ENCODE data around the gene TRHDE. TPM values are rescaled to one million over a fixed set of nuclear protein-coding genes. Genes with fewer than 3 reads are reported as not detected.

Gene TRHDE
- total RNA-seq, 2 donors from 2014 or later: 10.9 to 73.2 TPM

DNA sequence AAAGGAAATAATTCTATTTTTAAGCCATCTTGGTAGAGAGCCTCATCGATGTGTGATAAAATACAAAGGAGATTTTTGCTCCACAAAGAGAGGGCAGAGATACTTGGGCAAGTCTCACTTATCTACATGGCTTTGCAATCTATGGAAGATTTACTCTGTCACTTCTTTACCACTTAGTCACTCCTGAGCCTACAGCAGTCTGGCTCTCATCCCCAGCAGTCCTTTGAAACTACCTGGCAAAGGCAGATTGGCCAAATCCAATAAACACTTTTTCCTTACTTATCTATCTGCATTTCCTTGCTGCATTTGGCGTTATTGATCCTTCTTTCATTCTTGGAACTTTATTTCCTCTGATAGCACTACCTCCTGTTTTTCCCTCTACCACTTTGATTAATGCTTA is 170.0 kb downstream of the TRHDE start:
- no peaks in the 10 kb centered on the region for H3K9me3 ChIP-seq
- no peak for TF ChIP-seq POLR2A (IDR thresholded peaks at IDR 0.05)
- TF ChIP-seq, protein P1, sequence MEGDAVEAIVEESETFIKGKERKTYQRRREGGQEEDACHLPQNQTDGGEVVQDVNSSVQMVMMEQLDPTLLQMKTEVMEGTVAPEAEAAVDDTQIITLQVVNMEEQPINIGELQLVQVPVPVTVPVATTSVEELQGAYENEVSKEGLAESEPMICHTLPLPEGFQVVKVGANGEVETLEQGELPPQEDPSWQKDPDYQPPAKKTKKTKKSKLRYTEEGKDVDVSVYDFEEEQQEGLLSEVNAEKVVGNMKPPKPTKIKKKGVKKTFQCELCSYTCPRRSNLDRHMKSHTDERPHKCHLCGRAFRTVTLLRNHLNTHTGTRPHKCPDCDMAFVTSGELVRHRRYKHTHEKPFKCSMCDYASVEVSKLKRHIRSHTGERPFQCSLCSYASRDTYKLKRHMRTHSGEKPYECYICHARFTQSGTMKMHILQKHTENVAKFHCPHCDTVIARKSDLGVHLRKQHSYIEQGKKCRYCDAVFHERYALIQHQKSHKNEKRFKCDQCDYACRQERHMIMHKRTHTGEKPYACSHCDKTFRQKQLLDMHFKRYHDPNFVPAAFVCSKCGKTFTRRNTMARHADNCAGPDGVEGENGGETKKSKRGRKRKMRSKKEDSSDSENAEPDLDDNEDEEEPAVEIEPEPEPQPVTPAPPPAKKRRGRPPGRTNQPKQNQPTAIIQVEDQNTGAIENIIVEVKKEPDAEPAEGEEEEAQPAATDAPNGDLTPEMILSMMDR (IDR thresholded peaks at IDR 0.05): no peak
- ATAC-seq (no peak), DNase-seq (peak in 1 of 4 donors; percentile 10)
- 56 to 61% methylated on average over 2 of the region's 2 CpGs for WGBS, 2 donors
- no peaks in the 10 kb centered on the region for H3K27me3 ChIP-seq
- intact Hi-C loops (cut with DNase I): no loop called here
- no peaks in the 10 kb centered on the region for H3K36me3 ChIP-seq (replicated peaks in 1 of 2; ENCODE audit: insufficient read depth in 1 of 2, low read depth in 2 of 2)
- no peak overlapping the region for H3K4me3 ChIP-seq
- peak overlapping the region in 2 of 4 donors; percentile 2 to 3 for H3K27ac ChIP-seq
- peaks cover 37% of the 10 kb centered on the region for H3K4me1 ChIP-seq

DNA sequence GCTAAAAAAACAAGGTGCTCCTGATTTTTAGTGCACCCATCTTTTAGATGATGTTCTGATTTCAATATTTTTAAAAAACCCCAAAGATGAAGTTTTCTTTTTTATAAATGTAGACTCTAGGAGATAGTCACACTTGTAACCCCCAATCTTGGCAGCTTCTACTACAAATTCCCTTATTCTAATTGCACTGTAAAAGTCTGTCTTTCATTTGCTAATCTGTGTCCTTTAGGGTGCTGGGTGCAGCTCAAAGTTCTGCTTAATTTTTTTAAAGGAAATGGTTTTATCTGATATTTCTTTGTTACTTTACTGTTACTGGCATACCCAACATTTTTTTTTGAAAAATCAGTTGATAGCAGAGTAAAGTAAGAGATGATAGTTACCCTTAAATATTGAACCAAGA is 172.0 kb downstream of the TRHDE start:
- H3K4me3 ChIP-seq: no peak overlapping the region
- peaks cover 42% of the 10 kb centered on the region for H3K4me1 ChIP-seq
- no peaks in the 10 kb centered on the region for H3K36me3 ChIP-seq (replicated peaks in 1 of 2; ENCODE audit: insufficient read depth in 1 of 2, low read depth in 2 of 2)
- H3K9me3 ChIP-seq: no peaks in the 10 kb centered on the region
- TF ChIP-seq, protein P1 (IDR thresholded peaks at IDR 0.05): no peak
- TF ChIP-seq POLR2A (IDR thresholded peaks at IDR 0.05): no peak
- intact Hi-C loops (cut with DNase I): no loop called here
- ATAC-seq (no peak), DNase-seq (no peak)
- H3K27me3 ChIP-seq: no peaks in the 10 kb centered on the region
- no peak overlapping the region for H3K27ac ChIP-seq

GRCh38 chr12:72444566-72444965 is 172.4 kb downstream of the TRHDE start:
- Histone ChIP-seq H3K9me3 (no peaks in the 10 kb centered on the region), H3K27me3 (no peaks in the 10 kb centered on the region), H3K4me1 (peaks cover 46% of the 10 kb centered on the region), H3K27ac (no peak overlapping the region), H3K4me3 (no peak overlapping the region), H3K36me3 (replicated peaks in 1 of 2; ENCODE audit: insufficient read depth in 1 of 2, low read depth in 2 of 2) (no peaks in the 10 kb centered on the region)
- no peak for DNase-seq
- TF ChIP-seq, protein P1 (IDR thresholded peaks at IDR 0.05): no peak
- TF ChIP-seq POLR2A (IDR thresholded peaks at IDR 0.05): no peak
- intact Hi-C loops (cut with DNase I): no loop called here
- WGBS, 2 donors: 89 to 92% methylated on average over 2 of the region's 2 CpGs
- no peak for ATAC-seq

DNA sequence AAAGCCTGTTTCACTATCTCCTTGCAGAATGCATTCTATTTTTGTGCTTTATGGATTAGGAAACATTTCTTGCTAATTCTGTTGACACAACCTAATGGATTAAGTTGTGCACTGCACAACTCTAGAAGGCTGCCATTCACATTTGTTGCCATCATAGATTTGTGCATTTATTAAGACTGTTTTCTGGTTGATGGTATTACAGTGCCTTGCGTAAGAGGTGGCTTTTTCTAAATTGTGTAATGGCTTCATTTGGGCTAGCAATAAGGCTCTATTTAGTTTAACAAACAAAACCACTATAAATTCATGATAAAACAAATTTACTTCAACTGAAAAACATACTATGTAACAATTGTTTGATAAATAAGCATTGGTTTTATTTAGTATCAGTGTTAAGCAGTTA is 175.9 kb downstream of the TRHDE start:
- ATAC-seq (no peak), DNase-seq (no peak)
- intact Hi-C loops (cut with DNase I): no loop called here
- Histone ChIP-seq H3K27ac (no peak overlapping the region), H3K27me3 (no peaks in the 10 kb centered on the region), H3K4me1 (peaks cover 29% of the 10 kb centered on the region), H3K36me3 (replicated peaks in 1 of 2; ENCODE audit: insufficient read depth in 1 of 2, low read depth in 2 of 2) (no peaks in the 10 kb centered on the region), H3K9me3 (no peaks in the 10 kb centered on the region), H3K4me3 (no peak overlapping the region)
- no peak for TF ChIP-seq POLR2A (IDR thresholded peaks at IDR 0.05)
- TF ChIP-seq, protein P1 (IDR thresholded peaks at IDR 0.05): no peak
- WGBS, 2 donors: 93 to 94% methylated on average over 1 of the region's 1 CpG

- TF ChIP-seq, protein P1 (IDR thresholded peaks at IDR 0.05): no peak
- no peak for TF ChIP-seq POLR2A (IDR thresholded peaks at IDR 0.05)
- no peak for ATAC-seq
- no peaks in the 10 kb centered on the region for H3K36me3 ChIP-seq (replicated peaks in 1 of 2; ENCODE audit: insufficient read depth in 1 of 2, low read depth in 2 of 2)
- no peaks in the 10 kb centered on the region for H3K27me3 ChIP-seq
- DNase-seq: no peak
- peak overlapping the region in 1 of 4 donors; percentile 17 for H3K27ac ChIP-seq
- WGBS, 2 donors: 28 to 34% methylated on average over 2 of the region's 2 CpGs
- H3K9me3 ChIP-seq: no peaks in the 10 kb centered on the region
- intact Hi-C loops (cut with DNase I): no loop called here
- peaks cover 30% of the 10 kb centered on the region for H3K4me1 ChIP-seq
- no peak overlapping the region for H3K4me3 ChIP-seq
Measured at GRCh38 chr12:72448805-72449204, 176.6 kb downstream of the TRHDE start.
